ENCODE data around the gene ADCY4.

DNA sequence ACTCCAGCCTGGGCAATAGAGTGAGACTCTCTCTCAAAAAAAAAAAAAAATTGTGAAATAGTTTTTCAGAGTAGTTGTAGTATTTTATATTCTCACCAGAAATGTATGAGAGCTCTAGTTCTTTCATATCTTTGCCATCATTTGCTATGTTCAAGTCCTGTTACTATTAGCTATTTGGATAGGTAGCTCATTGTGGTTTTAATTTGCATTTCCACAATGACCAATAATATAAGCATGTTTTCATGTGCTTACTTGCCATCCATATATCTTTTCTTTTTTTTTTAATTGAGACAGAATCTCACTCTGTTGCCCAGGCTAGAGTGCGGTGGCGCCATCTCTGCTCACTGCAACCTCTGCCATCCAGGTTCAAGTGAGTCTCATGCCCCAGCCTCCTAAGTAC, 13.3 kb upstream of the ADCY4 start:
- TF ChIP-seq, protein P1, sequence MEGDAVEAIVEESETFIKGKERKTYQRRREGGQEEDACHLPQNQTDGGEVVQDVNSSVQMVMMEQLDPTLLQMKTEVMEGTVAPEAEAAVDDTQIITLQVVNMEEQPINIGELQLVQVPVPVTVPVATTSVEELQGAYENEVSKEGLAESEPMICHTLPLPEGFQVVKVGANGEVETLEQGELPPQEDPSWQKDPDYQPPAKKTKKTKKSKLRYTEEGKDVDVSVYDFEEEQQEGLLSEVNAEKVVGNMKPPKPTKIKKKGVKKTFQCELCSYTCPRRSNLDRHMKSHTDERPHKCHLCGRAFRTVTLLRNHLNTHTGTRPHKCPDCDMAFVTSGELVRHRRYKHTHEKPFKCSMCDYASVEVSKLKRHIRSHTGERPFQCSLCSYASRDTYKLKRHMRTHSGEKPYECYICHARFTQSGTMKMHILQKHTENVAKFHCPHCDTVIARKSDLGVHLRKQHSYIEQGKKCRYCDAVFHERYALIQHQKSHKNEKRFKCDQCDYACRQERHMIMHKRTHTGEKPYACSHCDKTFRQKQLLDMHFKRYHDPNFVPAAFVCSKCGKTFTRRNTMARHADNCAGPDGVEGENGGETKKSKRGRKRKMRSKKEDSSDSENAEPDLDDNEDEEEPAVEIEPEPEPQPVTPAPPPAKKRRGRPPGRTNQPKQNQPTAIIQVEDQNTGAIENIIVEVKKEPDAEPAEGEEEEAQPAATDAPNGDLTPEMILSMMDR (IDR thresholded peaks at IDR 0.05) = no peak
- TF ChIP-seq POLR2A (IDR thresholded peaks at IDR 0.05) = no peak

All from testis (tissue), 2 donors.